ENCODE results near the gene CDCA3.

Gene CDCA3

GRCh38 chr12:6840761-6841515 is 10.1 kb downstream of the CDCA3 start, which contains the start of gene GNB3:
TSS of gene GNB3 (plus strand) at chr12:6840925. CDS start at chr12:6841288, 363 bp downstream.
- H3K4me3 ChIP-seq (ENCODE audit: low read depth, low read length) = no peak within 1 kb of the TSS
- DNase-seq (ENCODE audit: low read depth) = no peak

GRCh38 chr12:6840330-6840729 is 10.8 kb downstream of the CDCA3 start:
- no peak for TF ChIP-seq CTCF (conservative IDR thresholded peaks at IDR 0.05; ENCODE audit: low read depth, low read length)
- no peak for DNase-seq (ENCODE audit: low read depth)
- H3K4me3 ChIP-seq (ENCODE audit: low read depth, low read length) = no peak overlapping the region

More at GRCh38 chr12:6840761-6841515, 10.1 kb downstream of the CDCA3 start, which contains the start of gene GNB3:
- TF ChIP-seq CTCF (conservative IDR thresholded peaks at IDR 0.05; ENCODE audit: low read depth, low read length) = no peak

- DNase-seq (ENCODE audit: low read depth) = no peak
- TF ChIP-seq CTCF (conservative IDR thresholded peaks at IDR 0.05; ENCODE audit: low read depth, low read length) = no peak
- no peak overlapping the region for H3K4me3 ChIP-seq (ENCODE audit: low read depth, low read length)
Observed at GRCh38 chr12:6839482-6840201, 11.4 kb downstream of the CDCA3 start.

- no peak for DNase-seq (ENCODE audit: low read depth)
- TF ChIP-seq CTCF (conservative IDR thresholded peaks at IDR 0.05; ENCODE audit: low read depth, low read length) = no peak
- no peak overlapping the region for H3K4me3 ChIP-seq (ENCODE audit: low read depth, low read length)
Observed at GRCh38 chr12:6838854-6839253, 12.2 kb downstream of the CDCA3 start.

GRCh38 chr12:6837370-6838060 is 13.6 kb downstream of the CDCA3 start:
- no peak for DNase-seq (ENCODE audit: low read depth)
- H3K4me3 ChIP-seq (ENCODE audit: low read depth, low read length) = no peak overlapping the region

GRCh38 chr12:6836851-6837250 is 14.2 kb downstream of the CDCA3 start:
- DNase-seq (ENCODE audit: low read depth) = no peak
- no peak overlapping the region for H3K4me3 ChIP-seq (ENCODE audit: low read depth, low read length)
- no peak for TF ChIP-seq CTCF (conservative IDR thresholded peaks at IDR 0.05; ENCODE audit: low read depth, low read length)

More at GRCh38 chr12:6837370-6838060, 13.6 kb downstream of the CDCA3 start:
- no peak for TF ChIP-seq CTCF (conservative IDR thresholded peaks at IDR 0.05; ENCODE audit: low read depth, low read length)
